Smooth muscle cell (in vitro differentiated cells): ENCODE measurements around the gene SGCG. TPM values are rescaled to one million over a fixed set of nuclear protein-coding genes. Genes with fewer than 3 reads are reported as not detected.

ENCODE experiments used
- DNase-seq: peaks from one replicate; lab custom pipeline; 2025; ENCODE audit not compliant: unreplicated experiment; lab: John Stamatoyannopoulos, UW
- H2AFZ ChIP-seq: fragments of 200-600 bp; sonication (generic); 2 replicates; pipeline ENCODE4 v1.6.0; 2016; ENCODE audit warnings: antibody characterized with exemption, low read depth, mild to moderate bottlenecking
- H3F3A ChIP-seq: fragments of 200-600 bp; sonication (generic); 2 replicates; pipeline ENCODE4 v1.6.0; 2017; ENCODE audit warnings: antibody characterized with exemption, low read depth
- H3K27ac ChIP-seq: fragments of 200-600 bp; sonication (generic); 2 replicates; pipeline ENCODE4 v1.5.1; 2016; ENCODE audit warnings: low read depth, mild to moderate bottlenecking
- H3K27me3 ChIP-seq: fragments of 200-600 bp; sonication (generic); 2 replicates; pipeline ENCODE4 v1.6.1; 2016; ENCODE audit warnings: low read depth, mild to moderate bottlenecking
- H3K36me3 ChIP-seq: fragments of 200-600 bp; sonication (generic); 2 replicates; pipeline ENCODE4 v1.5.1; 2016; ENCODE audit warnings: low read depth
- H3K4me1 ChIP-seq: fragments of 200-600 bp; sonication (generic); 2 replicates; pipeline ENCODE4 v1.5.1; 2016; ENCODE audit warnings: low read depth
- H3K4me2 ChIP-seq: fragments of 200-600 bp; sonication (generic); 2 replicates; pipeline ENCODE4 v1.6.0; 2016; ENCODE audit warnings: mild to moderate bottlenecking
- H3K4me3 ChIP-seq: fragments of 200-600 bp; sonication (generic); 2 replicates; pipeline ENCODE4 v1.5.1; 2016; ENCODE audit warnings: mild to moderate bottlenecking
- H3K79me2 ChIP-seq: fragments of 200-600 bp; sonication (generic); 2 replicates; pipeline ENCODE4 v1.6.0; 2016; ENCODE audit warnings: low read depth, mild to moderate bottlenecking
- H3K9ac ChIP-seq: fragments of 200-600 bp; sonication (generic); 2 replicates; pipeline ENCODE4 v1.6.0; 2016; ENCODE audit warnings: low read depth
- H3K9me3 ChIP-seq: fragments of 200-600 bp; sonication (generic); replicated peaks from 2 replicates; pipeline ENCODE4 v1.5.1; 2016; ENCODE audit warnings: low read depth
- H4K20me1 ChIP-seq: fragments of 200-600 bp; sonication (generic); 2 replicates; pipeline ENCODE4 v1.6.0; 2016; ENCODE audit warnings: low read depth
- WGBS: methylation state at CpG from one replicate; pipeline ENCODE4 v1.1.7; 2016; ENCODE audit warnings: low lambda C conversion rate; 5-methylcytosine and 5-hydroxymethylcytosine counted together
- polyA plus RNA-seq: library from polyadenylated mRNA; unstranded; fragments of >200 nt; fragmentation: Nextera tagmentation; extraction: Ambion mirVana; gene quantifications from 2 replicates; pipeline ENCODE4 v1.2.1, GENCODE V29; 2016
- total RNA-seq: library from RNA; depleted of rRNA; stranded (reverse); fragments of >200 nt; gene quantifications from 2 replicates; pipeline ENCODE4 v1.2.3, GENCODE V29; 2014
- TF ChIP-seq, protein P1 (sequence below): fragments of 200-600 bp; sonication (generic); IDR thresholded peaks from 2 replicates; pipeline ENCODE4 v1.5.1; 2017; ENCODE audit warnings: borderline replicate concordance, mild to moderate bottlenecking, antibody characterized with exemption; ENCODE audit not compliant: insufficient read depth, poor library complexity, severe bottlenecking

The SGCG gene
- total and polyA plus RNA-seq, 2 experiments from 2014 or later: 2.3 to 5.1 TPM

DNA sequence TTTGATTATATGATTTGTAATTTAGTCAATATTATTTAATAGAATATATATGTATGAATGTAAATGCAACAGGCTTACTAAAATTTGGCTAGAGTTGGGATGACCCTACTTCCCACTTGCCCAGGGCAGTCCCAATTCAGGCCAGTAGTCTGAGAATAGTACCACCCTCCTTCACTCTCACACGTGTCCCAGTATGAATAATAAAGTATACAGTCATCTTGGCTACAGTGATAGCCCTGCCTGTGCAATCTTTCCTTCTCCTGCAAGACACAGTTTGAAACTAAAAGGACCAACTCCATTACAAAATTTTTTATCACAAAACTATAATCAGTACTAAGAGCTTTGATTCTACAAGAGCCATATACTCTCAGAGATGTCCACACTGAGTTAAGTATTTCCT lies 176.6 kb downstream of the SGCG start:
- H3K36me3 ChIP-seq: peaks cover 3% of the 10 kb centered on the region
- no peaks in the 10 kb centered on the region for H3K4me1 ChIP-seq
- H3K27ac ChIP-seq: no peak overlapping the region
- no peaks in the 10 kb centered on the region for H3K9me3 ChIP-seq
- no peaks in the 10 kb centered on the region for H3K27me3 ChIP-seq
- no peaks in the 10 kb centered on the region for H4K20me1 ChIP-seq
- no peaks in the 10 kb centered on the region for H3K79me2 ChIP-seq
- WGBS: 78% methylated on average over 1 of the region's 1 CpG
- DNase-seq: no peak
- H3K9ac ChIP-seq: no peak overlapping the region
- TF ChIP-seq, protein P1, sequence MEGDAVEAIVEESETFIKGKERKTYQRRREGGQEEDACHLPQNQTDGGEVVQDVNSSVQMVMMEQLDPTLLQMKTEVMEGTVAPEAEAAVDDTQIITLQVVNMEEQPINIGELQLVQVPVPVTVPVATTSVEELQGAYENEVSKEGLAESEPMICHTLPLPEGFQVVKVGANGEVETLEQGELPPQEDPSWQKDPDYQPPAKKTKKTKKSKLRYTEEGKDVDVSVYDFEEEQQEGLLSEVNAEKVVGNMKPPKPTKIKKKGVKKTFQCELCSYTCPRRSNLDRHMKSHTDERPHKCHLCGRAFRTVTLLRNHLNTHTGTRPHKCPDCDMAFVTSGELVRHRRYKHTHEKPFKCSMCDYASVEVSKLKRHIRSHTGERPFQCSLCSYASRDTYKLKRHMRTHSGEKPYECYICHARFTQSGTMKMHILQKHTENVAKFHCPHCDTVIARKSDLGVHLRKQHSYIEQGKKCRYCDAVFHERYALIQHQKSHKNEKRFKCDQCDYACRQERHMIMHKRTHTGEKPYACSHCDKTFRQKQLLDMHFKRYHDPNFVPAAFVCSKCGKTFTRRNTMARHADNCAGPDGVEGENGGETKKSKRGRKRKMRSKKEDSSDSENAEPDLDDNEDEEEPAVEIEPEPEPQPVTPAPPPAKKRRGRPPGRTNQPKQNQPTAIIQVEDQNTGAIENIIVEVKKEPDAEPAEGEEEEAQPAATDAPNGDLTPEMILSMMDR: no peak
- H2AFZ ChIP-seq: no peak overlapping the region
- H3K4me3 ChIP-seq: no peak overlapping the region
- no peaks in the 10 kb centered on the region for H3F3A ChIP-seq
- H3K4me2 ChIP-seq: no peak overlapping the region

DNA sequence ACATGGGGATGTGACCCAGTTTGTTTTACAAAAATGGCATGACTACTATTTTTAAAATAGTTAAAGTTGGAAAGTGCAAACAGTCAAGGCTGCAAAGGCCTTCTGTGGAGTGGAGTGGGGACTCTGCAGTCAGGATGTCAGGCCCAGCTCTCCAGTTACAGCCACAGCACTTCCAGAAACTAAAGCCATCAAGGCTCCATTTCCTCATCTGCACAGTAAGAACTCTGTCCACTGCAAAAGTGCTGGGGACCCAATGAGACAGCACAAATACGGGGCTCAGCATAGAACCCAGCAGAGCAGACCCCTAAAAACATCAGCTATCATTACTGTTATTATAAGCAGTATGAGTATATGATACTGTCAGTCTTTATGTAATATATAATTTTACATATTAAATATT lies 179.1 kb downstream of the SGCG start:
- Histone ChIP-seq H2AFZ (no peak overlapping the region), H3K27ac (no peak overlapping the region), H3K27me3 (no peaks in the 10 kb centered on the region), H4K20me1 (no peaks in the 10 kb centered on the region), H3K9ac (no peak overlapping the region), H3K79me2 (no peaks in the 10 kb centered on the region), H3K9me3 (no peaks in the 10 kb centered on the region), H3F3A (no peaks in the 10 kb centered on the region), H3K4me1 (no peaks in the 10 kb centered on the region), H3K4me2 (no peak overlapping the region), H3K36me3 (peaks cover 9% of the 10 kb centered on the region), H3K4me3 (no peak overlapping the region)
- TF ChIP-seq, protein P1: no peak
- 93% methylated on average over 1 of the region's 1 CpG for WGBS
- no peak for DNase-seq

DNA sequence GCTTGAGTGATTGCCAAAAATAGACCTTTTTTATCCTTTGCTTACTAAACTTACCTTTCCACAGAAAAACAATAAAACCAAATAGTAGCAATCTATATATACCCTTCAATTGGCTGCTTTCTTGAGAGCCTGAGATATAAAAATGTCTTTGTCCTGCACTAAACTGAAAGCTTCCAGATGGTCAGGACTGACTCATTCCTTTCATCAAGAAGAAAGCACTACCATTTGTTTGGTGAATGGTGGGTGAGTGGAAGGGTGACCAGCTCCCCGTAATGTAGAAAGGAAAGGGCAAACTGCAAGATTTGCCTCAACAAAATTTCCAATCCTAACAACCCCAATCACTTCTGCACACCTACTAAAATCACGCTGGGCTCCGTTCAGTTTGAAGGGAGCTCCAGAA lies 184.9 kb downstream of the SGCG start:
- Histone ChIP-seq H3F3A (no peaks in the 10 kb centered on the region), H3K4me2 (no peak overlapping the region), H3K4me1 (no peaks in the 10 kb centered on the region), H3K36me3 (peaks cover 31% of the 10 kb centered on the region), H4K20me1 (no peaks in the 10 kb centered on the region), H3K27me3 (no peaks in the 10 kb centered on the region), H3K79me2 (no peaks in the 10 kb centered on the region), H3K27ac (no peak overlapping the region), H3K9me3 (no peaks in the 10 kb centered on the region), H2AFZ (no peak overlapping the region), H3K4me3 (no peak overlapping the region), H3K9ac (no peak overlapping the region)
- no peak for DNase-seq
- 95% methylated on average over 3 of the region's 3 CpGs for WGBS
- TF ChIP-seq, protein P1: no peak

DNA sequence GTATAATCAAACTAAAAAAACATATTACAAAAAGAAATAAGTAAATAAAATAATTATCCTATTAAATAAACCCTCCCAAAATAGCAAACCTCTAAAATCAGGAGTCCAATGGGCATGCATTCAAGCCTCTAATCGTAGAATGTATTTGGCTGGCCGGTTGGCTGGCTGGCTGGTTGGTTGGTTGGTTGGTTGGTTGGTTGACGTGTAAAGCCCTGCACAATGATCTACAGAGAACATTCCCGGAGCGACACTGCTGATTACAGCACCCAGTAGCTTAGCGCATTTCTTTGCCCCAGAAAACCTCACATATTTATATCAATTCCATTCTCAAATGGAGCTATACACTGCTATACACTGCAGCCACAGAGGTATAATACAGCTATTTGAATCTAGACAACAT lies 187.1 kb downstream of the SGCG start:
- Histone ChIP-seq H3K79me2 (peaks cover 12% of the 10 kb centered on the region), H3K27me3 (no peaks in the 10 kb centered on the region), H3K9me3 (no peaks in the 10 kb centered on the region), H3K4me2 (no peak overlapping the region), H3K4me3 (no peak overlapping the region), H2AFZ (no peak overlapping the region), H3K4me1 (no peaks in the 10 kb centered on the region), H3K27ac (no peak overlapping the region), H3K36me3 (peaks cover 36% of the 10 kb centered on the region), H3K9ac (no peak overlapping the region), H4K20me1 (peaks cover 3% of the 10 kb centered on the region), H3F3A (no peaks in the 10 kb centered on the region)
- DNase-seq: no peak
- TF ChIP-seq, protein P1: no peak
- WGBS: 96% methylated on average over 6 of the region's 6 CpGs
